ENCODE measurements around the gene CDYL.
"Not testable (repeated sequence)": the region's sequence is repeated elsewhere in the genome, so short reads cannot be mapped to it uniquely, and the experiment has no call there.

GRCh38 chr6:4835540-4835939 lies 59.3 kb downstream of the CDYL start:
- not testable (repeated sequence) for TF ChIP-seq CTCF (IDR thresholded peaks at IDR 0.05; ENCODE audit: low read depth, low read length, poor library complexity, severe bottlenecking); EZH2phosphoT487 (IDR thresholded peaks at IDR 0.05; ENCODE audit: borderline replicate concordance, low read length)

All from DOHH2 (cell line).